ENCODE results near the gene KIF25.
"Not testable (repeated sequence)": the region's sequence is repeated elsewhere in the genome, so short reads cannot be mapped to it uniquely, and the experiment has no call there.

The KIF25 gene

GRCh38 chr6:168073937-168074730, 76.7 kb downstream of the KIF25 start:
- no peak for DNase-seq

- no peak for DNase-seq
These were observed 77.7 kb downstream of the KIF25 start for GRCh38 chr6:168075216-168075615.

GRCh38 chr6:168075787-168076202, 78.3 kb downstream of the KIF25 start:
- no peak for DNase-seq

GRCh38 chr6:168077401-168077800, 79.9 kb downstream of the KIF25 start:
- not testable (repeated sequence) for DNase-seq

- DNase-seq = no peak
These were observed 80.9 kb downstream of the KIF25 start for GRCh38 chr6:168078175-168078942.

GRCh38 chr6:168078943-168079405, 81.5 kb downstream of the KIF25 start, which contains the start of gene FRMD1:
TSS of gene FRMD1 (minus strand) at chr6:168079212. CDS start at chr6:168079094, 118 bp downstream.
- DNase-seq = no peak

GRCh38 chr6:168080393-168081077, 83.1 kb downstream of the KIF25 start:
- DNase-seq = no peak

GRCh38 chr6:168081858-168082546, 84.5 kb downstream of the KIF25 start:
- no peak for DNase-seq

- no peak for DNase-seq
These were observed 85.5 kb downstream of the KIF25 start for GRCh38 chr6:168082860-168083513.

- no peak for DNase-seq
These were observed 86.0 kb downstream of the KIF25 start for GRCh38 chr6:168083514-168083885.

- no peak for DNase-seq
These were observed 87.1 kb downstream of the KIF25 start for GRCh38 chr6:168084465-168085160.

- DNase-seq = no peak
These were observed 88.6 kb downstream of the KIF25 start for GRCh38 chr6:168086066-168086465.

GRCh38 chr6:168086616-168087015, 89.1 kb downstream of the KIF25 start:
- no peak for DNase-seq

GRCh38 chr6:168087436-168088160, 90.1 kb downstream of the KIF25 start:
- no peak for DNase-seq

- no peak for DNase-seq
These were observed 90.9 kb downstream of the KIF25 start for GRCh38 chr6:168088161-168089053.

- DNase-seq = no peak
These were observed 92.0 kb downstream of the KIF25 start for GRCh38 chr6:168089186-168090063.

GRCh38 chr6:168090064-168090690, 92.7 kb downstream of the KIF25 start:
- DNase-seq = no peak

- DNase-seq = no peak
These were observed 93.2 kb downstream of the KIF25 start for GRCh38 chr6:168090706-168091105.

Data from GDM1 (cell line).